ENCODE results near the gene TMEM40.
"Not testable (repeated sequence)": the region's sequence is repeated elsewhere in the genome, so short reads cannot be mapped to it uniquely, and the experiment has no call there.

TMEM40 gene

GRCh38 chr3:12775970-12776369, 16.9 kb upstream of the TMEM40 start:
- not testable (repeated sequence) for DNase-seq (ENCODE audit: low read depth in 1 of 2, low spot score in 1 of 2)

- DNase-seq (ENCODE audit: low read depth in 1 of 2, low spot score in 1 of 2), result no peak
Observed at GRCh38 chr3:12775226-12775625, 16.2 kb upstream of the TMEM40 start.

- DNase-seq (ENCODE audit: low read depth in 1 of 2, low spot score in 1 of 2), result no peak
Observed at GRCh38 chr3:12774619-12775018, 15.6 kb upstream of the TMEM40 start.

- DNase-seq (ENCODE audit: low read depth in 1 of 2, low spot score in 1 of 2), result no peak
Observed at GRCh38 chr3:12773710-12774086, 14.6 kb upstream of the TMEM40 start.

- DNase-seq (ENCODE audit: low read depth in 1 of 2, low spot score in 1 of 2), result no peak
Observed at GRCh38 chr3:12773030-12773709, 14.1 kb upstream of the TMEM40 start.

GRCh38 chr3:12772462-12772861, 13.4 kb upstream of the TMEM40 start:
- DNase-seq (ENCODE audit: low read depth in 1 of 2, low spot score in 1 of 2), result no peak

GRCh38 chr3:12771236-12771635, 12.2 kb upstream of the TMEM40 start:
- no peak for DNase-seq (ENCODE audit: low read depth in 1 of 2, low spot score in 1 of 2)

- DNase-seq (ENCODE audit: low read depth in 1 of 2, low spot score in 1 of 2), result no peak
Observed at GRCh38 chr3:12769761-12770160, 10.7 kb upstream of the TMEM40 start.

GRCh38 chr3:12768579-12769527, 9.8 kb upstream of the TMEM40 start:
- DNase-seq (ENCODE audit: low read depth in 1 of 2, low spot score in 1 of 2), result no peak

- no peak for DNase-seq (ENCODE audit: low read depth in 1 of 2, low spot score in 1 of 2)
Observed at GRCh38 chr3:12766541-12766940, 7.5 kb upstream of the TMEM40 start.

- no peak for DNase-seq (ENCODE audit: low read depth in 1 of 2, low spot score in 1 of 2)
Observed at GRCh38 chr3:12764171-12764776, 5.2 kb upstream of the TMEM40 start.

GRCh38 chr3:12759693-12760565, 870 bp upstream of the TMEM40 start:
- no peak for DNase-seq (ENCODE audit: low read depth in 1 of 2, low spot score in 1 of 2)

- DNase-seq (ENCODE audit: low read depth in 1 of 2, low spot score in 1 of 2), result no peak
Observed at GRCh38 chr3:12758025-12758781, 856 bp downstream of the TMEM40 start.

- no peak for DNase-seq (ENCODE audit: low read depth in 1 of 2, low spot score in 1 of 2)
Observed at GRCh38 chr3:12756635-12757034, 2.4 kb downstream of the TMEM40 start.

GRCh38 chr3:12756175-12756574, 2.9 kb downstream of the TMEM40 start:
- DNase-seq (ENCODE audit: low read depth in 1 of 2, low spot score in 1 of 2), result no peak

- DNase-seq (ENCODE audit: low read depth in 1 of 2, low spot score in 1 of 2), result no peak
Observed at GRCh38 chr3:12755754-12756153, 3.3 kb downstream of the TMEM40 start.

GRCh38 chr3:12754313-12754712, 4.7 kb downstream of the TMEM40 start:
- DNase-seq (ENCODE audit: low read depth in 1 of 2, low spot score in 1 of 2), result no peak

GRCh38 chr3:12753275-12754028, 5.6 kb downstream of the TMEM40 start:
- no peak for DNase-seq (ENCODE audit: low read depth in 1 of 2, low spot score in 1 of 2)

GRCh38 chr3:12752809-12753208, 6.2 kb downstream of the TMEM40 start:
- no peak for DNase-seq (ENCODE audit: low read depth in 1 of 2, low spot score in 1 of 2)

GRCh38 chr3:12752102-12752501, 7.0 kb downstream of the TMEM40 start:
- no peak for DNase-seq (ENCODE audit: low read depth in 1 of 2, low spot score in 1 of 2)
